CD4-positive, alpha-beta T cell treated with Interleukin-6 for 4 hours (primary cell): Measurements from ENCODE around the gene LRRC73.
"Not testable (repeated sequence)": the region's sequence is repeated elsewhere in the genome, so short reads cannot be mapped to it uniquely, and the experiment has no call there.

ENCODE experiments used
- DNase-seq: peaks from one replicate; pipeline ENCODE4 v3.0.0-alpha.2; 2020; ENCODE audit warnings: mixed read lengths

The LRRC73 gene

DNA sequence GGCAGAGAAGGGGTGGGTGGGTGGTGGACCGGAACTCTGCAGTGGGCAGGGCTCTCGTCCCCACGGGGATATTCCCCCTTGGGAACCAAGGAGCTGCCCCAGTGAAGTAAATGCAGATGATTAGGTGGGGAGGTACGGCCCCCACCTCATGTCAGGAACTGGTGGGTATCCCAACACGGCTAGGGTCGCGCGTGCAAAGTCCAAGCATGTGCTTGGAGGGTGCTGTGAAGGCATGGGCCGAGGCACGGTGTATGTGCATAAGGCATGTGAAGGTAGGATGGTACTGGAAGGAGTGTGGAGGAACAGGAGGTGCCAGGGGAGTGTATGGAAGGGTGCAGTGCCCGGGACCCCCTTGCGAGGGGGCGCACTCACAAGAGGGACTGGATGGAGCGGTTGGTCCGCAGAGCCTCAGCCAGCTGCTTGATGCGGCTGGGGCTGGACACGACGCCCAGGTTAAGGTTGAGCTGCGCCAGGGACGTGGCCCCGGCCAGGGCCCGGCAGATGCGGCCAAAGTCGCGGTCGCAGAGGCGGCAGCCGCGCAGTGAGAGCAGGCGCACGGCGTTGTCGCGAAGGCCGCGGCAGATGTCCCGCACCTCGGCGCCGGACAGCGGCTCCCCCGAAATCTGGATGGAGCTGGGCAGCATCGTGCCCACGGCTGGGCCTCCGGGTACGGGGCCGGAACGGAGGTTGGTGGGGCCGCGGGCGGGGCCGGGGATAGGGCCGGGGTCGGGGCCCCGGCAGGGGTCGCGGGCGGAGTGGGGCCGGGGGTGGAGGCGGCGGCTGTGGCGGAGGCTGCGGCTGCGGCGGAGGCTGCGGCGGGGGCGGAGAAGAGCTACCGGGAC, 783 bp downstream of the LRRC73 start:
- no peak for DNase-seq

- no peak for DNase-seq
Observed at GRCh38 chr6:43508481-43509141, 1.5 kb downstream of the LRRC73 start.

DNA sequence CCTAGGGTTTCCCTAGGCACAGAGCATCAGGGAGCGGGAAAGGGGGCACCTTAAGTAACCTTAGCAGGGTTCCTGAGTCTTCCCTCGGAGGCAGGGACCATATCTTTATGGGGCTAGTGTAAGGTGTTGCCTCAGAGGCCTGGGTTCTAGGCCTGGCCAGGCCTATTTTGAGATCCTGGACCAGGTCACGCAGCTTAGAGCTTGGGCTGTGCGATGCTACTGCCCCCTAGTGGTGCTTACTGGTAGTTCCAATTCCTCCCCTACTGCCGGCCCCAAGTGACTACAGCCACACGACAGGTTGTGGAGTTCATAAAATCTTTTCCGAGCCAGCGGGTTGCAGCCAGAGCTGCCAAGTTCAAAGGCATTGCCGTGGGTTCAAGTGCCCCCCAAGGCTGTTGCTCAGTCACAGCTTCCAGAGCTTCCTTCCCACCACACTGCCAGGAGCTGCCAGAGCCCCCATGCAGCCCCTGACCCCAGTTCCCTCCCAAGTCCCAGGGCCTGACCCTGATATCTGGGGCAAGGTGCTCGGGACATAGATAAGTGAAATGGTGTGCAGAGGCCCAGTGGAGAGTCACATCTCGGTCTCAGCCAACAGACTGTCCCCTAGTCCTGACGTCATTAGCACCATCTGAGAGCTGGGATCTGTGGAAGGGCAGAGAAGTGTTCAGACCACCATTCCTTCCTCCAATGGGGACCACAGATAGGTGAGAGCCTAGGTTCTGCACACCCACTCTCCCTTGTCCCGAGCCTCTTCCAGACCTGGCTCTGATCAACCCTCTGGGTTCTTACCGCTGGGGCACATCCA, 3.3 kb downstream of the LRRC73 start:
- DNase-seq, result peak; percentile 84

DNA sequence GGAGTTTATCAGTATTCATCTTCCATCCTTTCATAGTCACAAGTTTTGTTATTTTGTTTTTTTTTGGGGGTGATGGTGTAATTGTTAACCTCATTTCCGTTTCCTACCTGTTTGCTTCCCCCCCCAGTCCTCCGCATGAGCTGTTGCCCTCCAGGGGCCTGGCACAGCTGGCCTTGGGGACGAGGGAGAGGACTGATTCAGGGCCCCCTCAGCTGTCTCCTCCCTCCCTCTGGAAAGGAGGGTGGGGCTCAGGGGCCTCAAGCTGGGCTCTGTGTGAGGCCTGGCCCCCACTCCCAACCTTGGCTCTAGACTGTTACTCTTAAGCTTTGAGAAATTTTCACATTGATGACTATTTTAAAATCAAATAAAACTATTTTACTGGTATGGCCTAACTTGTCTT, 4.0 kb downstream of the LRRC73 start:
- DNase-seq, result no peak

DNA sequence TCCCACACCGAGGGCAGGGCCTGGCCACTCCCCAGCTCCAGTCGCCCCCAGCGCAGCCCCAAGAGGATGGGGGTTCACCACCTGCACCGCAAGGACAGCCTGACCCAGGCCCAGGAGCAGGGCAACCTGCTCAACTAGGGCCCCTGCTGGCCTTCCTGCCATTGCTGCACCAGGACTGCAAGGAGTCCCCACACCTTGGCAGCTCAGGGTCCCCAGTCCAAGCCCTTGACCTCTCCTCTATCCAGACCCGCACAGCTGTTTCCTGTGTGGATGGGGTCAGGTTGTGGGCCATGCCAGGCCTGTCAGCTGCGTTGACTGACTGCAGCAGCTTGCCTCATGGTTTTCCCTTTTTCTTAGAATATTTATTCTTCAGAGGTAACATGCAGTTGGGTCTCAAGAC, 4.4 kb downstream of the LRRC73 start:
- DNase-seq, result no peak

DNA sequence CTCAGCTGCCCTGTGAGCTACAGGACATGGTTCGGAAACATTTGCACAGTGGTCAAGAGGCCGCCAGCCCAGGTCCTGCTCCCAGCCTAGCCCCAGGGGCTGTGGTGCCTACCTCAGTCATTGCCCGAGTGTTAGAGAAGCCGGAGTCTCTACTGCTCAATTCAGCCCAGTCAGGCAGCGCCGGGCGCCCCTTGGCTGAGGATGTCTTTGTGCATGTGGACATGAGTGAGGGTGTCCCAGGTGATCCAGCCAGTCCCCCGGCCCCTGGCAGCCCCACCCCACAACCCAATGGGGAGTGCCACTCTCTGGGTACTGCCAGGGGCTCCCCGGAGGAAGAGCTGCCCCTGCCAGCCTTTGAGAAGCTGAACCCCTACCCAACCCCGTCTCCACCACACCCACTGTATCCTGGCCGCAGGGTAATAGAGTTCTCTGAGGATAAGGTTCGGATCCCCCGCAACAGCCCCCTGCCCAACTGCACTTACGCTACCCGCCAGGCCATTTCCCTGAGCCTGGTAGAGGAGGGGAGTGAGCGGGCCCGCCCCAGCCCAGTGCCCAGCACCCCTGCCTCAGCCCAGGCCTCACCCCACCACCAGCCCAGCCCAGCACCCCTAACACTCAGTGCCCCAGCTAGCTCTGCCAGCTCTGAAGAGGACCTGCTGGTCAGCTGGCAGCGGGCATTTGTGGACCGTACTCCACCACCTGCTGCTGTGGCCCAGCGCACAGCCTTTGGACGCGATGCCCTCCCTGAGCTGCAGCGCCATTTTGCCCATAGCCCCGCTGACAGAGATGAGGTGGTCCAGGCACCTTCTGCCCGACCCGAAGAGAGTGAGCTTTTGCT, 5.2 kb downstream of the LRRC73 start:
- no peak for DNase-seq

- DNase-seq, result no peak
Observed at GRCh38 chr6:43503443-43503842, 6.7 kb downstream of the LRRC73 start.

DNA sequence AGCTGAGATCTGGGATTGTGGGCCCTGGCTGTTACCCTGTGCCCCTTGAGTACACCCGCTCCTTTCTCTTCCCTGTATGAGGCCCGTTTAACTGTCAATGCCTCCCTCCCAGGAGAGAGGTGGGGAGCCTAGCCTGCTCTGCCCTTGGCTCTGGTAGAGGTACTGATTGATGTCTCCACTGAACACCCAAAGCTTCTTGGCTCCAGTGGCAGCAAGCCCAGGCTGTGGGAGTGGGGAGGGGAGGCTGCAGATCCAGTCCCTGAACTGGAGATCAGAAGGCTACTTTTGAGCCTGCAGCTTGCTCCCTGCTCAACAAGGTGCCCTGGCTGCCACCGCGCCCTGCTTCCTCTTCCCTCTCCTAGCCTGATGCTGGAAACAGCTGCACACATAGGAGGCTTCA, 7.5 kb downstream of the LRRC73 start:
- no peak for DNase-seq

- no peak for DNase-seq
Observed at GRCh38 chr6:43500921-43501320, 9.2 kb downstream of the LRRC73 start.

GRCh38 chr6:43499028-43499815, 10.9 kb downstream of the LRRC73 start:
- no peak for DNase-seq

GRCh38 chr6:43498291-43498690, 11.9 kb downstream of the LRRC73 start:
- not testable (repeated sequence) for DNase-seq

DNA sequence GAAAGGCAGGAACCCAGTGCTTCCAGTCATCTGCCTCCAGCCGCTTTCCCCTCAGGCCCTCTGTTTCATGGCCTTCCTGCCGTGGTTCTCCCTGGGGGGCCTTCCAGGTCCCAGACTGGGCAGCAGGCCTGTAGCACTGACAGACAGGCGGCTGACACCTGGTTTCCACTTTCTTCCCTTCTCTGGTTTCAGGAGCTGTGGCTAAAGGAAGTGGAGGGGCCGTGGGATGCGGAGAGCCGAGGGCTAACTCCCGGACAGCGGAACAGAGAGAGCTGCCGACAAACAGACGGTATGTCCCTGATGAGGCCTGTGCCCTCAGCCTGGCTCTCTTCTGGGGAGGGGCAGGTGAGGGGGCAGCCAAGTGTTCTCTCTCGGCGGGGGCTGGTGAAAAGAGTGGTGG, 12.5 kb downstream of the LRRC73 start:
- DNase-seq, result no peak

DNA sequence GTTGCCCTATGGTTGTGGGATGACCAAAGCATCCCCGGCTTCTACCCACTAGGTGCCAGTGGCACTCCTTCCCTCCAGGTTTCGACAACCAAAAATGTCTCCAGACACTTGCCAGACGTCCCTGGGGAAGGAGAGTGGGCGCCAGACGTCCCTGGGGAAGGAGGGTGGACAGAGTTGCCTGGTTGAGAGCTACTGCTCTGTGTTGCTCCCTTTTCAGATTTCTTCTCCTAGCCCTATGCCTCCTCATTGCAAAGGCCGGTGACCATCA, 13.1 kb downstream of the LRRC73 start:
- DNase-seq, result no peak

DNA sequence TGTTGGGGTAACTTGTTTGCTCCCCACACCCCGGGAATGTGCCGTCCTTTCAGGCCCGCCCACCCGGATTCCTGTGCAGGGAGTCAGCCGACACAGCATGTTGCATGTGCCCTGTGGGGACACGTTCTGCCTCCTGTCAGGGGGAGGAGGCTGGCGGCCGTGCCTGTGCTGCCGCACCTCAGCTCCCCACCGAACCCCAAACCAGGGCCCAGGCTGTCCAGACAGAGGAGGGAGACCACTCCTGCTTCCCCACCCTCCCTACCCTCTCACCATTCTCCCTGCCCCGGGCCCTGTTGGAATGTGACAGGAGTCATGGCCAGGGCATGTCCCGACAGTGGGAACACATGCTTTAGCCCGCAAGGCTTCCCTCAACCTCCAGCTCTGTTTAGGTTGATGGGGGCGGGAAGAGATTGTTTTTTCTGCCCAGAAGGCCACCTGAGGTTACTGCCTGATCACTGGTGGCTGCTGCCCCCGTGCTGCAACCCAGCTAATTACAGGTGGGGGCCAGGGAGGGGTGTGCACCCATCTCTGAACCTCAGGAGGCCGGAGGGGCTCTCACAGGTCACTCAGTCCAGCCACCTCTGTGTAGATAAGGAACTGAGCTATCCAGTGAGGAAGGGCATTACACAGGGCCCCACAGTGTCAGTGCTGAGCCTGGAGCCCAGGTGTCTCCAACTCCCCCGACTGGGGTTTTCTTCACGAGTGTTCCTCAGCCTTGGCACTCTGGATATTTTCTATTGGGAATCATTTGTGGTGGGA, 13.6 kb downstream of the LRRC73 start:
- peak; percentile 25 for DNase-seq

GRCh38 chr6:43495409-43495941, 14.7 kb downstream of the LRRC73 start:
- peak; percentile 49 for DNase-seq

DNA sequence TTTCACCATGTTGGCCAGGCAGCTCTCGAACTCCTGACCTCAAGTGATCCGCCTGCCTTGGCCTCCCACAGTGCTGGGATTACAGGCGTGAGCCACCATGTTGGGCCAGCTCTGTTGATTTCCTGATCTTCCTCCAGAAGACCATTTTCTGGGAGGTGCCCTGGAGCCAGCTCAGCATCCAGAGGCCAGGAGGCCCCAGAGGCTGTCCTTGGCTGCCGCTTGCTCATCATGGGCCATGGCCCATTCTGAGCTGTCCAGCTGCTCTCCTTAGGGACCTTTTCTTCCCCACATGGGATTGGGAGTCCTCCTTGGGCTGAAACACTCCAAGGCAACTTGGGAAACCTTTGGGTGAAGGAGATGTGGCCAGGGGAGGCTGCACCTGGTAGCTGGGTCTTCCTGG, 15.4 kb downstream of the LRRC73 start:
- no peak for DNase-seq

- no peak for DNase-seq
Observed at GRCh38 chr6:43494321-43494720, 15.8 kb downstream of the LRRC73 start.

DNA sequence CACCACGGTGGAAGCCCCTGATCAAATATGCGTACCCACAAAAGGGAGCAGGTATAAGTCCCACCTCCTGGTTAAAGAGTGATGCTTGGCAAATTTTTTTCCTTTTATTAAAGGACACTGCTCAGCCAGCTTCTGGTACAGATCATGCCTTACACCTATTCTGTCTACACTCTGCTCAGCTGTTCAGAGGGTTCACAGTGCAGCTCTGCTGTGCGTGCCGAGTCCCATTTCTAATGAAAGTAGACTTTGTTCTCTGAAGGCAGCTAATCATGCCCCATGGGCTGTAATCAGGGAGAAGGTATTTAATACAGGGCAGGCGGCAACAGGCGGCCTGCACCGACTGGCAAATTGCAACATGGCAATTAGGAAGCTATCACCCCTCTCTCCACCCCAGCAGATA, 16.3 kb downstream of the LRRC73 start:
- no peak for DNase-seq

GRCh38 chr6:43493230-43493629, 16.9 kb downstream of the LRRC73 start:
- no peak for DNase-seq

DNA sequence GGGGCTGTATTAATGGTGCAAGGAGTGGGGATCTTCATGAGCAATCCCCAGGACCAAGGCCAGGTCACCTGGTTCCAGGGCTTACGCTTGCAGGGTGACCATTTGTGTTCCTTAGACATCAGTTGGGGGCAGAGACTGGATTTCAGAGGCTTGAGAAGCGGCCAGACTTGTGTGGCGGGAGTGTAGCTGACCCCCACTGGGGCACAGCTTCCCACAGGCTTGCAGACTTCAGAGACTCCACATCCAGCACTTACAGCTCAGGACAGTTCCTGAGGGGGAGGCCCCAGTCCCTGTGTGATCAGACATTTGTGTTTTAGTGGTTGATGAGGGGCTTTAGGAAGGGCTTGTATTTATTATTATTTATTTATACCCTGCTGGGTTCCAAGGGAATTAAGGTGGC, 17.5 kb downstream of the LRRC73 start:
- no peak for DNase-seq
